Tibial artery (tissue), 4 donors: ENCODE measurements around the gene MRPL40.

Experiments used
- DNase-seq, 2 donors: peaks; one replicate each; pipeline ENCODE4 v3.0.0-alpha.2; 2019
- H3K27ac ChIP-seq, 2 donors: fragments of 200-600 bp; sonication (generic) in 1 of 2; 1 replicate in 1 of 2; 2 replicates in 1 of 2; pipeline ENCODE4 v1.5.1; 2018 to 2019; ENCODE audit warnings: mild to moderate bottlenecking in 1 of 2
- H3K27me3 ChIP-seq, 2 donors: fragments of 200-600 bp; sonication (generic) in 1 of 2; one replicate each; pipeline versions ENCODE4 v1.5.1 to v1.6.0; 2016 to 2019
- H3K36me3 ChIP-seq, 3 donors: fragments of 200-600 bp; sonication (generic) in 2 of 3; one replicate each; pipeline ENCODE4 v1.5.1; 2016 to 2019; ENCODE audit warnings: mild to moderate bottlenecking in 2 of 3
- H3K4me1 ChIP-seq, 4 donors: fragments of 200-600 bp; sonication (generic) in 2 of 4; 1 replicate in 3 of 4; 2 replicates in 1 of 4; pipeline ENCODE4 v1.5.1; 2016 to 2019
- H3K4me3 ChIP-seq, 2 donors: fragments of 200-600 bp; sonication (generic) in 1 of 2; 1 replicate in 1 of 2; 2 replicates in 1 of 2; pipeline ENCODE4 v1.5.1; 2018 to 2019; ENCODE audit warnings: mild to moderate bottlenecking in 2 of 2
- H3K9me3 ChIP-seq, 3 donors: fragments of 200-600 bp; sonication (generic) in 1 of 3; one replicate each; pipeline ENCODE4 v1.5.1; 2016 to 2019
- CTCF ChIP-seq, 2 experiments: fragments of 200-600 bp in 1 of 2; fragments of 450-650 bp in 1 of 2; IDR thresholded peaks; one replicate each; pipeline ENCODE4 v1.5.1; 2017 to 2019; ENCODE audit warnings: antibody characterized with exemption in 2 of 2, mild to moderate bottlenecking in 1 of 2, moderate library complexity in 1 of 2
- intact Hi-C: fragments of 100-400 bp; cut with DNase I; formaldehyde crosslinking; loops from one replicate; pipeline ENCODE4 v1.15.0; 2023; ENCODE audit warnings: low total_unique reads

Gene MRPL40

GRCh38 chr22:19396934-19397733, 35.2 kb upstream of the MRPL40 start:
- Histone ChIP-seq H3K9me3 (no peaks in the 10 kb centered on the region), H3K27me3 (no peaks in the 10 kb centered on the region), H3K36me3 (peaks cover 51 to 91% (median 85%) of the 10 kb centered on the region in 3 donors), H3K27ac (no peak overlapping the region), H3K4me1 (no peaks in the 10 kb centered on the region), H3K4me3 (no peak overlapping the region)
- intact Hi-C loops, result no loop called here
- no peak for TF ChIP-seq CTCF (IDR thresholded peaks at IDR 0.05)
- DNase-seq, result no peak

- H3K4me3 ChIP-seq, result no peak overlapping the region
- H3K9me3 ChIP-seq, result no peaks in the 10 kb centered on the region
- peaks cover 45 to 85% (median 79%) of the 10 kb centered on the region in 3 donors for H3K36me3 ChIP-seq
- H3K27ac ChIP-seq, result no peak overlapping the region
- intact Hi-C loops, result no loop called here
- no peak for TF ChIP-seq CTCF (IDR thresholded peaks at IDR 0.05)
- no peak for DNase-seq
- H3K4me1 ChIP-seq, result no peaks in the 10 kb centered on the region
- H3K27me3 ChIP-seq, result no peaks in the 10 kb centered on the region
Observed at GRCh38 chr22:19397734-19398104, 34.6 kb upstream of the MRPL40 start.

GRCh38 chr22:19398206-19398605, 34.1 kb upstream of the MRPL40 start:
- intact Hi-C loops, result no loop called here
- Histone ChIP-seq H3K4me3 (no peak overlapping the region), H3K9me3 (no peaks in the 10 kb centered on the region), H3K36me3 (peaks cover 41 to 80% (median 75%) of the 10 kb centered on the region in 3 donors), H3K4me1 (no peaks in the 10 kb centered on the region), H3K27me3 (no peaks in the 10 kb centered on the region), H3K27ac (no peak overlapping the region)
- no peak for TF ChIP-seq CTCF (IDR thresholded peaks at IDR 0.05)
- no peak for DNase-seq

- no peak overlapping the region for H3K27ac ChIP-seq
Observed at GRCh38 chr22:19398652-19399051, 33.7 kb upstream of the MRPL40 start.

GRCh38 chr22:19400881-19401280, 31.5 kb upstream of the MRPL40 start:
- Histone ChIP-seq H3K9me3 (no peaks in the 10 kb centered on the region), H3K27me3 (no peaks in the 10 kb centered on the region), H3K27ac (no peak overlapping the region), H3K4me3 (no peak overlapping the region), H3K36me3 (peaks cover 32 to 72% (median 67%) of the 10 kb centered on the region in 3 donors), H3K4me1 (no peaks in the 10 kb centered on the region)
- TF ChIP-seq CTCF (IDR thresholded peaks at IDR 0.05), result no peak
- DNase-seq, result no peak
- intact Hi-C loops, result no loop called here

More at GRCh38 chr22:19398652-19399051, 33.7 kb upstream of the MRPL40 start:
- DNase-seq, result no peak
- Histone ChIP-seq H3K4me1 (no peaks in the 10 kb centered on the region), H3K27me3 (no peaks in the 10 kb centered on the region), H3K9me3 (no peaks in the 10 kb centered on the region), H3K4me3 (no peak overlapping the region), H3K36me3 (peaks cover 37 to 75% (median 71%) of the 10 kb centered on the region in 3 donors)
- no peak for TF ChIP-seq CTCF (IDR thresholded peaks at IDR 0.05)
- intact Hi-C loops, result no loop called here
